KOPT-K1 (cell line): ENCODE results near the gene GDAP1L1.

Experiments used
- H3K27ac ChIP-seq: fragments of 200-600 bp; sonication (generic); 2 replicates; pipeline ENCODE4 v1.5.1; 2016; ENCODE audit warnings: antibody characterized with exemption, mild to moderate bottlenecking, low read depth, low read length; ENCODE audit not compliant: poor library complexity, severe bottlenecking
- H3K36me3 ChIP-seq: fragments of 200-600 bp; sonication (generic); 2 replicates; pipeline ENCODE4 v1.5.1; 2017; ENCODE audit warnings: antibody characterized with exemption, mild to moderate bottlenecking, low read length, moderate library complexity; ENCODE audit not compliant: insufficient read depth
- H3K9me3 ChIP-seq: fragments of 200-600 bp; sonication (generic); 2 replicates; pipeline ENCODE4 v1.5.1; 2017; ENCODE audit warnings: antibody characterized with exemption, low read length, mild to moderate bottlenecking; ENCODE audit not compliant: insufficient read depth, poor library complexity, severe bottlenecking

Gene GDAP1L1

DNA sequence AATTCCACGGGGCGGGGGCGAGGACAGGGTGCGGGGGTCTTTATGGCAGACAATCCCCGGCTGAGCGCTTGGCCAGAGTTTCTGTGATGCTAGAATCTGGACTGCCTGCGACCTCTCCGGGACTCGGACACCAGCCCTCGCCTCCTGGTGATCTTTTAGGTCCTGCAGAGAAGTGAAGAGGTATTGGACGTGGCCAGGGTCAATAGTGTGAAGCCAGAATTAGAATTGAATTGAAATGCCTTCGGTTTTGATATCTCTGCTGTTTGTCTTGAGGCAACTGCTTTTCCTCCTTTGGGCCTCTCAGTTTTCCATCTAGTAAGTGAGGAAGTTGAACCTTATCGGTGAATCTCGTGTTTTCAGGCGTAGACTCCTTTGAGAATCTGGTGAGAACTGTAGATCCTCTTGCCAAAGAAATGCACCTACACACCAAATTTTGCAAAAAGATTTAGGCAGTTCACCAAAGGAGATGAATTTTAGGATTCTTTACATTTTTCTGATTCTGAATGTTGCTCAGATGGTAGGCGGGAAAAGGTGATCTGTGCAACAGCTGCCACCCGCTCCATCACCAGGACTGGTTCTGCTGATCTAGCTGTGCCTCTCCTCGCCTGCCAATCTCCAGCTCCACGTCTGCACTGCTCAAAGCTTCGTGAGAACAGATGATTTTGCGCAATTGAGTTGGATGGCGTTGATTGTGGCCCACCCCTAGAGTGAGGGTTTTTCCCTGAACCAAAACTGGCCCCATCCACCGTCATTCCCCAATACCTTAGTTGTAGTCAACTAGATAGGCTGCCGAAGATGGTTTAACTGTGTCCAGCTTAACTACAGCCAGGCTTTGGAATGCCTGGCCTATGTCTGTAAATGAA lies 35.7 kb upstream of the GDAP1L1 start:
- H3K9me3 ChIP-seq = no peaks in the 10 kb centered on the region
- H3K27ac ChIP-seq = peak overlapping the region; percentile 53
- peaks cover 1% of the 10 kb centered on the region for H3K36me3 ChIP-seq

DNA sequence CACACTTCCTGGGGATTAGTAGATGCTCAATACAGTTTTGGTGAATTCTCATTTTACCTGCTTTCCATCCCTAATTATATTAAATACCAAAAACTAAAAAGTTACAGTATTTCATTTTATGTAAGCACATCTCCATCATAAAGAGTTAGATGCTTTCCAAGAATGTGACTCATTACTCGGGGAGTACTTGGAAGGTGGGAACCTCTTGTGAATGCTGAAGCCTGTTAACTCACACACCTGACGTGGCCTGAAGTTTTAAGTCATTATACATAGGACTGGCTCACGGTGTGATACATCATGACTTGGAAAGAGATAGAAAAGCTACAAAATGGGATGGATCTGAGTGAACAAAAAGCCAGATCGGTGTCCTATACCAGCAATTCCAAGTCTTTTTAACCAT lies 34.3 kb upstream of the GDAP1L1 start:
- Histone ChIP-seq H3K36me3 (no peaks in the 10 kb centered on the region), H3K9me3 (no peaks in the 10 kb centered on the region), H3K27ac (no peak overlapping the region)

DNA sequence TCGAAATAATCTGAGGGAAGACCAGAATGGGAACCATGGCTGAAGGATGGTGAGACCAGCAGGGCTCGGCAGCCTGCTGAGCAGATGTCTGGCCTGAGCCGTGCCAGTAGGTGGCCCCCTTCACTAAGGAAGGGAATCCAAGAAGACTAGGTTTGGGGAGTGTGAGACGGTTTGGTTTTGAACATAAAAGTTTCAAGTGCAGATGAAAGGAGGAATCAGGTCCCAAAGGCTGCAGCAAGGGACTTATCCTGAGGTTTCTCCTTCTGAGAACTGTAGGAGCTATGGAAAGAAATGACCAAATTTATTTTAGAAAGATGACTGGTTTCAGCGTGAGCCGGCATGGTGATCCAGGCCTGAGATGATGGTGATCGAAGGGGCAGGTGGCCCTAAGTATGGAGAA lies 32.0 kb upstream of the GDAP1L1 start:
- Histone ChIP-seq H3K9me3 (no peaks in the 10 kb centered on the region), H3K27ac (no peak overlapping the region), H3K36me3 (no peaks in the 10 kb centered on the region)

DNA sequence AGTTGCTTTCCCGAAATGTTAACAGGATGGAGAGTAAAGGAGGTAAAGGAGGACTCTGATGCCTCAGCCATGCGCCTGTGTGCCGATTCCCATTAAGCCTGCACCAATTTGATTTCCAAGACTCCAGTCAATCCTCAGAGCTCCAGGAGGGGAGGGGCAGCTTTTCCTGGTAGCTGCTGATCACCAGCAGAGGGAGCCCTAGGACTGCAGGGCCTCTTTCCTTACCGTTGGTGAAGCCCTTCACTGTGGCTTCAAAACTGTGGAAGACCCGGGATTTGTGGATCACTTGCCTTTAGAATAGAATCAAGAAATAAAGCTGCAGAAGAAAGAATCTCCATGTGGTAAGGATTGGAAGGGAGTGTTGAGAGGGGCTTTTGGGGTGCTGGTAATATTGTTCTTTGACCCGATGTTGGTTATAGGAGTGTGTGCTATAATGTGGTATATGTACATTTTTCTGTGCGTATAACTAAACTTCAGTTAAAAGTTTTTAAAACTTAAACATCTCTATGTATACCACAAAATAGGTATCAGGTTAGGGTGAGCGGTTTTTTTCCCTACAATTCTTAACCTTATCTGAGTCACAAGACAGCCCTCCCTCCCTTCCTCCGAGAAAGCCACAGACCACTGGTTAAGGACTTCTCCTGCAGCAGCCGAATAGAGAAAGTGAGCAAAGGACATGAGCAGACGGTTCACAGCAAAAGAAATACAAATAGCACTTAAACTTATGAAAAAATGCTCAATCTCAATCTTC lies 29.6 kb upstream of the GDAP1L1 start:
- H3K9me3 ChIP-seq = no peaks in the 10 kb centered on the region
- H3K36me3 ChIP-seq = no peaks in the 10 kb centered on the region
- H3K27ac ChIP-seq = peak overlapping the region; percentile 18

DNA sequence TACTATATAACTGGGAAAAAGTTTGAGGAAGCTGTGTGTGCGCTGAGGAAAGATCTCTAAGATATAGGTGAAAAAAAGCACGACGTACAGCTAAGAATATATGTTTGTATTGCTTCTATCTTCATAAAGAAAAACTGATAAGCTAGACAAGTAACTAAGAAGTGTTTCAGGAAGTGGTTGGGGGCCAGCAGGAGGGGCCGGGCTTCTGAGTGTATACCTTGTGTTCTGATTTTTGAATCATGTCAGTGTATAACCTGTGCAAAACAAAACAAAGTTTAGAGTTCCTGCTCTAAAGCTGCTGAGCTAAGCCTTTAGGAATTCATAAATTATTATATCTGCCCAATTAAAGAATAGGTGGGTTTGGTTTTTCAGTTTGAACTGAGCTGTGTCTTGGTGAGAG lies 28.7 kb upstream of the GDAP1L1 start:
- no peaks in the 10 kb centered on the region for H3K36me3 ChIP-seq
- no peaks in the 10 kb centered on the region for H3K9me3 ChIP-seq
- peak overlapping the region; percentile 18 for H3K27ac ChIP-seq

DNA sequence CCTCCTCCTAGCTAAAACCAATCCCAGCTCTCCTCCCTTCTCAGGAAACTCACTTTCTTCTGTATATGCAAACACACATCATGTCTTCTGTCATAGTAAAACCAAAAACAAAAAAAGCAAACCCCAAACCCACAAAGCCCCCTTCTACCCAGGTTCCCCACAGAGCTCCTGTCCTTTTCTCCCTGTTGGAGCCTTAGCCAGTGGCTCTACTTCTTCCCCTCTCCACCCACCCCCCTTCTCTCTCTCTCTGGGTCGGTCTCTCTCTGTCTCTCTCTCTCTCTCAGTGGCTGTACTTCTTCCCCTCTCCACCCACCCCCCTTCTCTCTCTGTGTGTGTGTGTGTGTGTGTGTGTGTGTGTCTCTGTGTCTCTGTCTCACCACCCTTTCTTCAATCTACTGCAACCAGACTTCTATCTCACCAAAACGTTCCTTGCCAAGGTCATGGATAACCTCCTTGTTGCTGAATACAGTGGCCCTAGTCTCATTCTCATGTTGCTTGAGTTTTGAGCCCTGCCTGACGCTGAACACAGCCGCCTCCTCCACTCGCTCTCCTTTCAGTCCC lies 27.9 kb upstream of the GDAP1L1 start:
- Histone ChIP-seq H3K36me3 (no peaks in the 10 kb centered on the region), H3K27ac (no peak overlapping the region), H3K9me3 (no peaks in the 10 kb centered on the region)

DNA sequence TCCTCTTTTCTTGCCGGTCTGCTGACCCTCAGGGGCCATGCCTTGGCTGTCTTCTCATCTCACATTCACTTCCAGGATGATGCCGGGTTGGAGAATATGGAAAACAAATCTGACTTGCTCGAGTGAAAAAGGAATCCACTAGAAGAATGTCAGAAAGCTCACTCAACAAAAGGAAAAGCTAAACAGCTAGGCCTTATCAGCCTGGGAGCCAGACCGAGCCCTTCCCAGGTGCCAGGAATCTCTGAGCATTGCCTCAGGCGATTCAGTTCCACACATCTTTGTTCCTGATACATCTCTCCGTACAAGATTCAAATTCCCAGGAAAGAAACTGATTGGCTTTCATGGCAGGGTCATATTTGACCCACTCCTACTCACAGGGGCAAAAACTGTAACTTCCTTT lies 27.3 kb upstream of the GDAP1L1 start:
- H3K27ac ChIP-seq = no peak overlapping the region
- H3K9me3 ChIP-seq = no peaks in the 10 kb centered on the region

DNA sequence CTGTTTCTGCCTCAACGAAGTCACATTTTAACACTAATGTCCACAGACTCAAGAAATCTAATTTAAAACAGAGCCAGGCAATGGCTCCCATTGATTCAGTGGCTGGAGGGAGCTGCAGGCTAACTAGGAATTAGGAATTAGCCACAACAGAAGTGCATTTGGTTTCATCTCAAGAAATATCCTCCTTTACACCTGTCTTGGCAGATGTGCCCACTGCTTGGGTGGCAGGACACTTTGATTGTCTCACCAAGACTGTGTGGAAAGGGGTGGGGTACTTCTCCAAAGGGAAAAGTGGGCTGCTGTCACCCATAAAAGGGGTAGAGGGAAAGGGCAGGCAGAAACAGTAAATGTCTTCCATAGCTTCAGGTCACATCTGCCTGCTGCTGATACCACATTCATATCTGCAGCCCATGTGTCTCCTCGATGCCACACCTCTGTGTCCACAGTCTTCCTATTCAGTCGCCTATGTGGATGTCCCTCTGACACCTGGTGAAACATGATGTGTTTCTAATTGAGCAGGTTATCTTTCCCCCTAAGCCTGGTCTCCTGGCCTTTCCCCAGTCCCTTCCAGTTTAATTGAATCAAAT lies 25.6 kb upstream of the GDAP1L1 start:
- H3K36me3 ChIP-seq = no peaks in the 10 kb centered on the region
- no peaks in the 10 kb centered on the region for H3K9me3 ChIP-seq
- H3K27ac ChIP-seq = no peak overlapping the region

More for the DNA sequence above, 27.3 kb upstream of the GDAP1L1 start:
- H3K36me3 ChIP-seq = no peaks in the 10 kb centered on the region

DNA sequence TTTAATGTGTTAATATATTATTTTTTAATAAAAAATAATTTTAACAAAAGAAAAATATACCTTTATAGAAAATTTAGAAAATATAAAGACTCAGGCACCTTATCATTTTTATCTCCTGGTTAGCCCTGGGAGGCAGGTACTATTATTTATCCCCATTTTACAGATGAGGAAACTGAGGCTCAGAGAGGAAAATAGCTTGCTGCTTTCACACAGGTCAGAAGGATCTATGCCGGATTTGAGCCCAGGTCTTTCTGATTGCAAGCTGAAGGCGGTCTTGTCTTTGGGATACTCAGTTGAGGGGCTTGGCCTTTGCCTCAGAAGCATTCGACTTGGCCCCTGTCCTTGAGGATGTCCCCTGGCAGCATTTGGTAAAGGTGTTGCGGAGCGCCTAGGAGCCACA lies 25.1 kb upstream of the GDAP1L1 start:
- no peaks in the 10 kb centered on the region for H3K36me3 ChIP-seq
- no peak overlapping the region for H3K27ac ChIP-seq
- H3K9me3 ChIP-seq = no peaks in the 10 kb centered on the region

DNA sequence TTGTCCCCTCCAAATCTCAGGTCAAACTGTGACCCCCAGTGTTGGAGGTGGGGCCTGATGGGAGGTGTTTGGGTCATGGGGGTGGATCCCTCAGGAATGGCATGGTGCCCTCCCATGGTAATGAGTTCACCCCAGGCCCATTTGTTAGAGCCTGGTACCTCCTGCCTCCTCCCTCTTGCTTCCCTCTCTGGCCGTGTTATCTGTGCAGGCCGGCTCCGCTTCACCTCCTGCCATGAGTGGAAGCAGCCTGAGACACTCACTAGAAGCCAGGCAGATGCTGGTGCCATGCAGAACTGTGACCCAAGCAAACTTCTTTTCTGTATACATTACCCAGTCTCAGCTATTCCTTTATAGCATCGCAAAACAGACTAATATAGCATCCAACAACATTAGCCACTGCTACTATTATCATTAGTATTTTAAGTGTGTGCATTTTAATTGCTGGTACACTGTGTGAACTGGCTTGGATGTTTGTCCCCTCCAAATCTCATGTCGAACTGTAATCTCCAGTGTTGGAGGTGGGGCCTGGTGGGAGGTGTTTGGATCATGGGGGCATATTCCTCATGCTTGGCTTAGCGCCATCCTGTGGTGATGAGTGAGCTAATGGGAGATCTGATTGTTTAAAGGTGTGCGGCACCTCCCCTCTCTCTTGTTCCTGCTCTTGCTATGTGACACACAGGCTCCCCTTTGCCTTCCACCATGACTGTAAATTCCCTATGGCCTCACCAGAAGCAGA lies 24.3 kb upstream of the GDAP1L1 start:
- H3K27ac ChIP-seq = no peak overlapping the region

DNA sequence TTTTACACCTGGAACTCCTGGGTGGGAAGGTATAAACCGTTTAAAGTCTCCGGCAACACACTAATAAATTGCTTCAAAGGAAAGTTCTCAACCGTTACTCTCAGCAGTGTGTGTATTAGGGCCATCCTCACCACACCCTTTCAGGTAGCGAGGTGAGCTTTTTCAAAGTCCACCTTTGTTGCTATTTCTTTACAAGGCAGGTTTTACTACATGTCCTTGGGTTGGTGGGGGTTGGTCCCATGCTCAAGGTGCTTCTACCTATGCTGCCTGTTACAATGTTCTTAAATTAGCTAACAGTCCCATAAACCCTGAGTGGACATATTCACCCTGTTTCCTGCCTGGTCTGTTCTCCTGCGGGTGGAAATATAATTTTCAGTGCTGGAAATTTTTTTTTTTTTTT lies 23.4 kb upstream of the GDAP1L1 start:
- no peak overlapping the region for H3K27ac ChIP-seq
- no peaks in the 10 kb centered on the region for H3K9me3 ChIP-seq
- no peaks in the 10 kb centered on the region for H3K36me3 ChIP-seq

More for the DNA sequence above, 24.3 kb upstream of the GDAP1L1 start:
- H3K9me3 ChIP-seq = no peaks in the 10 kb centered on the region
- no peaks in the 10 kb centered on the region for H3K36me3 ChIP-seq

DNA sequence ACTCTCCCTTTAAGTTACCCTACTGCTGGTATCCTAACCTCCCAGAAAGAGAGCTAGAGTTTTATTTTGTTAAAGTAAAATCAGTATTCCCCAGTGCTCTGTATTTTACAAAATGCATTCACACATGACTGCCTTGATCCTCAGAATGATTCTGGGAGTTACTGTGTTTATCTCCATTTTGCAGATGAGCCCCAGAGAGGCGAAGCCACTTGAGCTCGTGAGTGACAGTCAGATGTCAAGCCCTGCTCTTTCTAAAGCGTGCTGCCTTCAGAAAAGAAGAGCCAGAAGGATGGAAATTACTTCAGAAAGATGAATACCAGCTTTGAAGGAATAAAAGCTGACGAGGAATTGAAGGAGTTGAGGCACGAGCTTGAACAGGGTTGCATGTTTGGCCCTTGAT lies 22.5 kb upstream of the GDAP1L1 start:
- Histone ChIP-seq H3K9me3 (no peaks in the 10 kb centered on the region), H3K36me3 (no peaks in the 10 kb centered on the region), H3K27ac (no peak overlapping the region)

DNA sequence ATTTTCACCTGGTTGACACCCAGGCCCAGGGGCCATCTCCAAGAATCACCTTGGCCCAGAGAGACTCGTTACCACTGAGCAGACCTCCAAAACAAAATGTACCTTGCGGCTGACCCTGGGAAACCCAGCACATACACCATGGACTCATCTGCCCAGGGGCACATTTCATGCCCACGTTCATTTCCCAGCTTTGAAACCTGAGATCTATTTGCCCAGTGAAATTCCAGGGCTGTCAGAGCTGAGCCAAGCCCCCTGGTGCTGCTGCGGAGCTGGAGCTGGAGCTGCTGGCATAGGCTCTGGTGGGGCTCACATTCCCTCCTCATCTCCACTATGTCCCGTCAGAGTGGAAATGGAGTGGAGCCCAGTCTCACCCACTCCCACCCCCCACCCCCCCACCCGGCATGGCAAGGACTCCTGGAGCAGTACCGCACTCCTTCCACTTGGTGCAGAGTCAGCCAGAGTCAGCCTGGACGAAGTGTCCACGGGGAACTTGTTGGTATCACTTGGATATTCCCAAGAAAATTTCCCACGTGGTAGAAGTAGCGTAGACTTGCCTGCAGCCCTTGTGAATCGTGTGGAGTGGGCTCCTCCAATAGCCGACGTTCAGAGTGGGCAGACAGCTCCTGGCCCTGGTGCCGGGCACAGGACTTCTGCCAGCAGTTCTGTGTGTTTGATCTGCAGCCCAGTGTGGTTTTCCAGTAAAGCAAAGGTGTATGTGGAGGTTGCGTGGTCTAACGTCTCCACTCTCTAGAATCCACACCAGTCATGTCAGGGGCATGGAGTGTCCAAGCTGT lies 18.4 kb upstream of the GDAP1L1 start:
- Histone ChIP-seq H3K27ac (no peak overlapping the region), H3K36me3 (no peaks in the 10 kb centered on the region), H3K9me3 (no peaks in the 10 kb centered on the region)

DNA sequence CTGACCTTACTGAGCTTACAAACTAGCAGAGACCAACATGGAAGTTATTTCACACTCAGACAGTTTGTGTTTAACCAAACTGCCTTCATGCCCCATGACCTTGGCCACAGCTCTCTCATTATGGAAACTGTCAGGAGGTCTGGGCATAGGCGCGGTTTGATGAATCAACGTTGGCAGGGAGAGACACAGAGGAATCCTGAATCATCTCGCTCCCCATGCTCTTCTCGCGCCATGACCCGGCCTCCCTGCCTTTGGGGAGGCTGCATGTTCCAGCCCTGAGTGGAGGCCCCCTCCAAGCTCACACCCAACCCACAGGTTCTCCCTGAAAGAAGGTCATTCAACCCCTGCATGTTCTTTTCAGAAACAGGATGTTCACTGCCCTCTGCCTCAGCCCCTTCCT lies 15.9 kb upstream of the GDAP1L1 start:
- H3K9me3 ChIP-seq = no peaks in the 10 kb centered on the region
- H3K27ac ChIP-seq = no peak overlapping the region
- H3K36me3 ChIP-seq = no peaks in the 10 kb centered on the region
